HG02981 (cell line): ENCODE measurements around the gene CREB3L2.
"Not testable (repeated sequence)": the region's sequence is repeated elsewhere in the genome, so short reads cannot be mapped to it uniquely, and the experiment has no call there.

Experiments
- ATAC-seq: cut with Tn5 transposase; IDR thresholded peaks from one replicate; pipeline ENCODE4 v1.9.1; 2021; ENCODE audit warnings: mild to moderate bottlenecking, moderate library complexity; ENCODE audit not compliant: unreplicated experiment

CREB3L2 gene

GRCh38 chr7:138014686-138015085 is 12.8 kb upstream of the CREB3L2 start:
- ATAC-seq, result no peak

DNA sequence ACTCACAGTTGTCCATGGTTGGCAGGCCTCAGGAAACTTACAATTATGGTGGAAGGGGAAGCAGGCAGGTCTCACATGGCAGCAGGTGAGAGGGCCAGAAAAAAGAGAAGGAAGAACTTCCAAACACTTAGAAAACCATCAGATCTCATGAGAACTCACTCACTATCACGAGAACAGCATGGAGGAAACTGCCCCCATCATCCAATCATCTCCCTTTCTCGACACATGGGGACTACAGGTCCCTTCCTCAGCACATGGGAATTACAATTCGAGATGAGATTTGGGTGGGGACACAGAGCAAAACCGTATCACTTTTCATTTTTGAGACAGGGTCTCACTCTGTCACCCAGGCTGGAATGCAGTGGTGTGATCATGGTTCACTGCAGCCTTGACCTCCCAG is 12.3 kb upstream of the CREB3L2 start:
- ATAC-seq, result not testable (repeated sequence)

GRCh38 chr7:138009350-138009653 is 7.4 kb upstream of the CREB3L2 start:
- ATAC-seq, result no peak

GRCh38 chr7:138008588-138009349 is 6.9 kb upstream of the CREB3L2 start:
- ATAC-seq, result peak; percentile 63

- no peak for ATAC-seq
Measured at GRCh38 chr7:138008019-138008587, 6.2 kb upstream of the CREB3L2 start.

GRCh38 chr7:138006106-138006505 is 4.2 kb upstream of the CREB3L2 start:
- no peak for ATAC-seq

GRCh38 chr7:138004936-138005335 is 3.0 kb upstream of the CREB3L2 start:
- no peak for ATAC-seq

- ATAC-seq, result no peak
Measured at GRCh38 chr7:138004046-138004445, 2.2 kb upstream of the CREB3L2 start.

- ATAC-seq, result no peak
Measured at GRCh38 chr7:138002828-138003189, 923 bp upstream of the CREB3L2 start.

- peak; percentile 97 for ATAC-seq
Measured at GRCh38 chr7:138002096-138002827, 376 bp upstream of the CREB3L2 start.

DNA sequence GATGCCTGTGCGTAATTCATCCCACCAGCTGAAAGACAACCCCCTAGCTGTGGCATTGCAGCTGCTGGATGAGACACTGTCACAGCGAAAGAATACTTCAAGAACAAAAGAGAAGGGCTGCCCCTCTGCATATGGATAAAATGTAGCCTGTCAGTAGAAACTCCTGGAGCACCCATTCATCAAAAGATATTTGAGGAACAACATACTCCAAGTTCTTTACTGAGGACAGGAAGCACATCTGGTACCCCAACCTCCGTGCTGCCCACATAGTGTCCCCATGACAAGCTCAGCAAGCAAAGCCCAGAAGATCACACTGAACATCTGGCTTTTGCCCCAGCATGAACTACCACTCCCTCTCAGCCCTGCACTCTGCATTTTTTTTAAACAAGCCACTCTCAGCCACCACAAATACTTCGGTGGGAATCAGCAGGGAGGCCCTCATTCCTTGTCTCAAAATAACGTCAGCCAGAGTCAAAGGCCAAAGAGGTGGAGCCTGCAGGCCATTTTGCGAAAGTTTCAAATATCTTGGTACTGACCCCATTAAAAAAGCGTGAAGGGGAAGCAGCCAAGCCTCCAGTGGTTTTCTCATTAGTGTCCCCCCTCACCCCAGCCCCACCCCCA is 1.7 kb downstream of the CREB3L2 start:
- ATAC-seq, result no peak

GRCh38 chr7:137999496-138000080 is 2.3 kb downstream of the CREB3L2 start:
- ATAC-seq, result no peak

DNA sequence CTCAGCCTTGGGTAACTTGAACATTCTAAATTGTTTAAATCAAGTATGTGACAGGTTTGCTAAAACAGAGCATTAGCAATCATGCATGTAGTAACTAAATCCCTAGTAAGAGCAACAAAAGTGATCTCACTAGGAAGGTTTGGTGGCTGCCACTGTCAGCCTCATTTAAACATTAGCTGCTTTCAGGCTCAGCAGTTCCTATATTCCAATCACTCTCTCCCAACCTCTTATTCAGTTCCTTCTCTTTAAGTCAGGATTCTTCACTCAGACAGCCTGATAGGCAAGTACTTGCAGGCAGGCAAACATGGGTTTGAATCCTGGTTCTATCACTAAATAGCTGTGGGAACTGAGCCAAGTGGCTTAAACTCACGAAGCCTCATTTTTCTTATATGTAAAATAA is 3.6 kb downstream of the CREB3L2 start:
- ATAC-seq, result no peak

DNA sequence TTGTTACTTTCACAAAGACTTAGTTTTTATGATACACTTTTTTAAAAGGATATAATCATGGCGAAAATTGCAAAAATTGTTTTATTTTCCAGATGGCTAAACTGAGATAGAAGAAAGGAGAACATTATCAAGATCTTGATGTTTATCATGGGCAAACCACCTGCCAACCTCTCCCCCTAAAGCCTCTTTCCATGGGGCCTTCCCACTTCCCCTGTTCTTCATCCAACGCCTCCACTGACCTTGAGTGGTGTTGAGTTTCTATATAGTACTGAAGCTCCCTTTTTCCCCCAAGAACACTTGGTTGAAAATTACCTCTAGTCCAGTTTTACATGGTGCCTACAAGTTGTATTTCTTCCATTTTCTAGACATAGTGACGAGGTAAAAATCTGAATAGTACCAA is 5.0 kb downstream of the CREB3L2 start:
- ATAC-seq, result no peak

- no peak for ATAC-seq
Measured at GRCh38 chr7:137996386-137996851, 5.5 kb downstream of the CREB3L2 start.

- no peak for ATAC-seq
Measured at GRCh38 chr7:137994216-137994615, 7.7 kb downstream of the CREB3L2 start.

- no peak for ATAC-seq
Measured at GRCh38 chr7:137993395-137993743, 8.5 kb downstream of the CREB3L2 start.

DNA sequence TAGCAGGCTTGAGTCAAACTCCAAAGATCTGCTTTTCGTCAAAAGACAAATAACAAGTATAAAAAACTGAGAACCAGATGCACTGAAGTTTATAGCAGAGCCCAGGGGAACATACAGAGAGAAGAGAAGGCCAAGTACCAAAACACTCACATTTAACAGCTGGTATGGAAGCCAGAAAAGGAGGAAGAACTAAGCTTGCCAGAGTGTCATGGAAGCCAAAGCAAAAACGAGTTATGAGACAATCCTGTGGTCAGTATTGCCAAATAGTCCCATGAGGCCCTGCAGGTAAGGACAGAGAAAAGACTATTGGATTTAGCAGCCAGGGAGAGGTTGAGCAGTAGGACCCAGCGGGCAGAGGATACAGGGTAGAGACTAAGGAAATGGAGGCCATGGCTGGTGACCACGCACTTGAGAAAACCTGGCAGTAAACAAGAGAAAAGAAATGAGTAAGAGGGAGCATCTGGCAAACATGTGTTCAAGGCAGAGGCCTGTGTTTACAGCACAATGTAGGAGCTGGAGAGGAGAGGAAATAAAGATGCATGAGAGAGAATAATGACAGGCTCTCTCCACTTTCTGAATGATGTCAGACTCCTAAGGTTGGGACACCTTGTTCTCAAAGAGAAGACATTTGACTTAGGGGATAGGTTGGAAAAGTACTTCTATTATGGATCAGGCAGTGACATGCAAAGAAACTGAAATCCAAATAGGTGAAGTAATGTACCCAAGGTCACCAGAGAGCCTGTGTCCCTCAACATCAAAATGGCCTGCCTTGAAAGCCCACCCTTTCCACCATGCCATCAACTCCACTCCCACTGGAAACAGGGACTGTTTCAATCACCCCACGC is 9.1 kb downstream of the CREB3L2 start:
- ATAC-seq, result peak; percentile 53

DNA sequence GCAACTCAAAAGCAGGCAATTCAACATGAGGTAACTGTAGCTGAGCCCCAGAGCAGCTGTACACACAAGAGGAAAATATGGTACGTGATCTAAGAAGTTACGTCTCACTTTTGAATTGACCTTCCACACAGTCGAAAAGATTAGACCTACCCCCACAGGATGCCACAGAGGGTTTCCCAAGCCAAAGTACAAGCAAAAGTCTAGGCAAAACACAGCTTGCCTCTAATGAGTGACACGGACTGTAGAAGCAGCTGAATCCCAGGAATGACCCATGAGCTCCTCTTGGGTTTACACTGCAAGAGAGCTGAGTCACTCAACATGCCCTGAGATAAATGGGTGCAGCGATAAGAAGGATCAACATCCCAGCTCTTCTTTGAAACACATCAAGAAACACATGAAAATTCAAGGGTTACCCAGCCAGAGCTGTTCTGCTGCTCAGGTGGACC is 9.8 kb downstream of the CREB3L2 start:
- ATAC-seq, result no peak

DNA sequence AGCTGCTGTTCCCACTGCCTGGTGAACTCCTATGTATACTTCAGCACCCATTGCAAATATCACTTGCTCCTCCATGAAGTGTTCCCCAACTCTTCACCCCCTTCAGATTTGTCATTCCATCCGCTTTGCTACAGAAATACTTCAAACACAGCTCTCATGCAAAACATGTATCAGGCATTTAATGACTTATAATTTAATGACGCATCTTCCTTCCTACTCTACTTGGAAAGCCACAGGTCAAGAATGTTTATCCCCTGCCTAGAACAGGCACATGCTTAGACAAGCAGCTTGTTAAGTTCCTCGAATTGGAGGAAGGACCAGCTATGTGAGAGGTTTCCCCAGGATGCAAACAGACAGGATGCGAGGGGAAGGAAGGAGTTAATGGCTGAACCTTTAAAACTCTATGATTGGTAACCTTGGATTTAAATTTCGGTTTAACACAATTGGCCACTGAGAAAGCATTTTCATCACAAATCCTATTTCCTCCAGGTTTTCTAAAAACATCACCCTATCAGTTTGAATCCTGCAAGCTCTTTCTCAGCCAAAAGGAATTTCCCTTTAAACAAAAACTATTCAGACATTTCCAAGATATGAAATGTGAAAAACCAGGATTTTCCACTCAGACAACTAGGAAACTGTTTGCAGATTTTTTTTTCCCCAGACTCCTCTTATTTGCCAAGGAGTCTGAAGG is 11.5 kb downstream of the CREB3L2 start:
- no peak for ATAC-seq
